Stimulated activated CD8-positive, alpha-beta memory T cell treated with anti-CD3 and anti-CD28 coated beads, Interleukin-12 subunit alpha, Interleukin-12 subunit beta, amount 100 ng/mL, for 4 hours (primary cell): Measurements from ENCODE around the gene DNMT3B.

Experiments used
- DNase-seq: peaks from one replicate; pipeline ENCODE4 v3.0.0-alpha.2; 2020; ENCODE audit warnings: low read depth

The DNMT3B gene

DNA sequence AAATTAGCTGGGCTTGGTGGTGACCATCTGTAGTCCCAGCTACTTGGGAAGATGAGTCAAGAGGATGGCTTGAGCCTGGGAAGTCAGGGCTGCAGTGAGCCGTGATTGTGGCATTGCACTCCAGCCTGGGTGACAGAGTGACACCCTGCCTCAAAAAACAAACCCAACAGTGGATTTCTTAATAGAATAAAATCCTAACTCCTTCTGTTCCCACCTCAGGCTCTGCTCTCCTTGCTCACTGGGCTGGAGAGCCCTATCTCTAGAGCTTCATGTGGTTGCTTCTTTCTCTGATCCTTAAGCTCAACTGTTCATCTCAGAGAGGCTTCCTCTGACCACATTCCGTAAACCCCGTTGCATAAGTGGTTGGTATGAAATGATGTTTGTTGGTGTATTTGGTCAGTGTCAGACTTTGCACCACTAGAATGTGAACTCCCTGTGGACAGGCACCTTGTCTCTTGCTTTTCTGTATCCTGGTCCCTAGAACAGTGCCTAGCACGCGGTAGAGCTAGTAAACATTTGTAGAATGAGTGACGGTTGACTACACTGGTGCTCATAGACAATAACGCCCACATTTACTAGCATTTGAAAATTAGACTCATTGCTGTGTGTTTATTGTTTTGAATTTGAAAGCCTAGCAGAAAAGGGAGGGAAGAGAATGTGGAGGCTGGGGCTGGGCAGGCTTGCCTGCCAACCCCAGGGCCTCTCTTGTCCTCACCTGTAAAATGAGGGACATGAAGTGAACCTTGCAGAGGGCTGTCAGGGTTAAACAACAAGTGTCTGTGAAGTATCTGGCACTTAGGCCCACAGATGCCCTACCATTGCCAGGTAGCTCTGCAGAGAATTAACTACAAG, 61.8 kb downstream of the DNMT3B start:
- DNase-seq, result no peak

DNA sequence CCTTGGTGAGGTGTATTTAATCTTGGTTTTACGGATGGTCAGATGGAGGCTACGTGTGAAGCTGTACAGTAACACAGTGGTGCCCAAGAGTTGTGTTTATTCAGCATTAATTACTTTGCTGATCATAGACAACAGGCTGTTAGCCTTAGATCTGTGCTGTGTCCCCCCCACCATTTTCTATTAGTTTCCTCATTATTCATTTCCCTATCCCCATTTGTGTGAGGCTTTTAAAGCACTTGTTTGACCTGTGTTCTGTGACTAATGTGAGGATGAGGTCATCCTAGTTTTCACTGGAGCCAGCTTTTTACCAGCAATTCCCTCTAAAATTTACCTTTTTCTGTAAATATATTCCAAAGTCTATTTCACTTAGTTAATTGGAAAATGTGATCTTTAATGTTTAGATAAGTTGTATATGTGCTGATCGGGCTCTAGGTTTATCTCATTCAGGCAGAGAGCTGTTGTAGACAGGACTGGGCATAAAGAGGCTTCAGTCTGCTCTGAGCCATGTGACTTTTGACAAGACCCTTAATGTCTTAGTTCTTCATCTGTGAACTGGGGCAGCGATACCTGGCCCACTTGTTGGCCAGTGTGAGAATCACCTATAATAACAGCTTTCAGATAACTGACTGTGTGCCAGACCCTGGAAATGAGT, 66.0 kb downstream of the DNMT3B start:
- DNase-seq, result no peak

GRCh38 chr20:32829311-32830005, 67.3 kb downstream of the DNMT3B start:
- no peak for DNase-seq

GRCh38 chr20:32830437-32830836, 68.3 kb downstream of the DNMT3B start:
- no peak for DNase-seq

GRCh38 chr20:32831982-32832381, 69.8 kb downstream of the DNMT3B start:
- no peak for DNase-seq

DNA sequence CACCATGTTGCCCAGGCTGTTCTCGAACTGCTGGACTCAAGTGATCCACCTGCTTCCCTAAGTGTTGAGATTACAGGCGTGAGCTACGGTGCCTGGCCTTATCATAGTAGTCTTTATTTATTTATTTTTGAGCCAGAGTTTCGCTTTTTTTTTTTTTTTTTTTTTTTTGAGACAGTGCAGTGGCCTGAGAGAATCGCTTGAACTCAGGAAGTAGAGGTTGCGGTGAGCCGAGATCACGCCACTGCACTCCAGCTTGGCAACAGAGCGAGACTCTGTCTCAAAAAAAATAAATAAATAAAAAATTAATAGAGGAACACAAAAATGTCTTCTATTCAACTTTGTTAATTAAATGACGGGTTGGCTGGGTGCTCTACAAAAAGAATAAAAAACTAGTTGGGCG, 70.5 kb downstream of the DNMT3B start:
- DNase-seq, result no peak

GRCh38 chr20:32834972-32835371, 72.8 kb downstream of the DNMT3B start:
- no peak for DNase-seq

- no peak for DNase-seq
Measured at GRCh38 chr20:32837157-32837556, 75.0 kb downstream of the DNMT3B start.

- DNase-seq, result no peak
Measured at GRCh38 chr20:32839227-32839981, 77.2 kb downstream of the DNMT3B start.

GRCh38 chr20:32839982-32840285, 77.7 kb downstream of the DNMT3B start:
- DNase-seq, result no peak

GRCh38 chr20:32841174-32841573, 79.0 kb downstream of the DNMT3B start:
- no peak for DNase-seq

- no peak for DNase-seq
Measured at GRCh38 chr20:32841632-32842031, 79.4 kb downstream of the DNMT3B start.

DNA sequence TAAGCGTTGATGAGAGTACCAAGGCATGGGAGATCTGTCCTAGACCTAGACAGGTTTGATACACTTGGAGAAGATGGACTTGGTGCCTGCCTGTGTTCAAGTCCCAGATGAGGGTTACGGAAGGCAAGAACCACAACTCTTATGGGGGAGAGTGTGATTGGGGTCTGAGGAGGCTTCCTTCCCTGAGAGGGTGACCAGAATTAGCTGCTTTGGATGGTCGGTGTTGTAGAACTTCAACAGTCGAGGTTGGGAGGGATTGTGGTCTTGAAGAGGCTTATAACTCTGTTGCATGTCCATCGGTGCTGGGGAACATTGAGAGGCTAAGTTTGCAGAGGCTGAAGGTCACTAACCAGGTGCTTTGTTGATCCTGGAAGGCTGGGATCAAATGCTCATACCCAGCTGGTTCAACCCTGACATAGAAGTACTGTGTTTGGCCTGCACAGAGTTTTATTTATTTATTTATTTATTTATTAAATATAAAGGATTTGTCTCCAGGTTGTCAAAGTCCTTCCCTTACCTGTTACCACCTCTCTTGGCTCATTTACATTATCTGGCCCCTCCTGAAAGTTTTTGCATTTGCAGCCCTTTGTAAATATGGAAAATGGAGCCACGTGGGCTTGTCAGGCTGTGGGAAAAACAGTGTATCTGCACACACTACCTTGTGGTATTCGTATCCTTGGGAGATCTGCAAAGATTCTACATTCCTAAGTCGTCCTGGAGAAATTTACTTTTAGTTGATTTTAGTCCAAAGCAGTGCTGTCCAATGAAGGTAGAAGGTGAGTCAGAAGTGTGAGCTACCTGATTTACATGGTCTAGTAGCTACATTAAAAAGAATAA, 80.7 kb downstream of the DNMT3B start:
- DNase-seq, result no peak

DNA sequence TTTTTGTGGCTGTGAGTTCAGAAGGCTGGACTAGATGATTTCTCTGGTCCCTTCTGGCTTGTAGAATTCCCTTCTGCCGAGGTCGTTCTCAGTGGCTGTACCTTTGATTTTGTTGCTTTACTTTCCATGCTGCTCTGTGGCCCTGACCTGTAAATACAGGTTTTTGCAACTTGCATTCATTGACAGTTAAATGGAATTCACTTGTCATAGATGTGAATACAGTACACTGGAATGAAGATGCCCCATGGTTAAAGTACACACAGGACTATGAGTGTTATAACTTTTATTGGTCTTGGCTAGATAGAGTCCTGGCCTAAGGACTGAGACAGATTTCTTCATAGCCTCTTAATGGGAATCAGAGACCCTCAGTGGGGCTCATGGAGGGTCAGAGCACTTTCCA, 83.6 kb downstream of the DNMT3B start:
- DNase-seq, result no peak

DNA sequence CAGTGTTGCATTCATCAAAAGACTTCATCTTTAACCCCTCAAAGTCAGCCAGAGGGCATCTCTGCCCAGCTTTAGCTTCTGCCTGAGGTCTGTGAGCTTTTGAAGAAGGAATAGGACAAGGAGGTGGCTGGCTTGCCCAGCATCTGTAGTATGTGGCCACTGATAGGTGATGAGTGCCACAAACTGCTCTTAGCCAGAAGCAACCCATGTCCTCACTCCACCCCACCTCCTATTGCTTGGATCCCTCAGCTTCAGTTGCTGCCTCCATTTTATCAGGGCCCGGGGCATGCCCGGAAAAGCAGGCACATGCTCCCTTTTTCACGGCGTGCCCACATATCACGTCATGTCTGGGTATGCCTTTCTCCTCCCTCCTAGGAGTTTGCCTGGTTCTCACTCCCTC, 84.7 kb downstream of the DNMT3B start:
- no peak for DNase-seq

- no peak for DNase-seq
Measured at GRCh38 chr20:32847964-32848363, 85.8 kb downstream of the DNMT3B start.

GRCh38 chr20:32848846-32849245, 86.7 kb downstream of the DNMT3B start:
- no peak for DNase-seq

DNA sequence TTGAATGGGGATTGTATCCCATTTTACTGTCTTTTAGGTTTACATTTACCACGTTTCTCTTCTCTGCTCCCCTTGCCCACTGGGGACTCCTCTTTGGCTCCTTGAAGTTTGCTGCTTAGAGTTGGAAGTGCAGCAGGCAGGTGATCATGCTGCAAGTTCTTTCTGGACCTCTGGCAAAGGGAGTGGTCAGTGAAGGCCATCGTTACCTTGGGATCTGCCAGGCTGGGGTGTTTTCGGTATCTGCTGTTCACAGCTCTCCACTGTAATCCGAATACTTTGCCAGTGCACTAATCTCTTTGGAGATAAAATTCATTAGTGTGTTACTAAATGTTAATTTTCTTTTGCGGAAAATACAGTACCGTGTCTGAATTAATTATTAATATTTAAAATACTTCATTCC, 87.4 kb downstream of the DNMT3B start:
- DNase-seq, result no peak

DNA sequence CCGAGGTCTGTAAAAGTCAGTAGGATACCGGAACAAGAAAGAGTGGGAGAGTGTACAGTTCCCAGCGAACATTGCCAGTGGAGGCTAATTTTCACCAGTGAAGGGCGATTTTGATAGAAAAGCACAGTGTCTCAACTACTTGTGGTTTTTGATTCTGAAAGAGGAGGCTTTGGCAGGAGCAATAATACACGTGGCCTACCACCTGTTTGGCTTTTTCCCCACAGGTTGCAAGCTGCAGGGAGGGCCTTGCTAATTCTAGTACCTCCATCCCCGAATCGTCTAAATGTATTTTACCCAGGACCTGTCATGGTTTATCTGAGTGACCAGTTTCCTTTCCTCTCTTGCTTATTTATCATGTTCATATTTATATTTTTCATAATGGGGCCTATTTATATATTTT, 93.2 kb downstream of the DNMT3B start:
- DNase-seq, result no peak

DNA sequence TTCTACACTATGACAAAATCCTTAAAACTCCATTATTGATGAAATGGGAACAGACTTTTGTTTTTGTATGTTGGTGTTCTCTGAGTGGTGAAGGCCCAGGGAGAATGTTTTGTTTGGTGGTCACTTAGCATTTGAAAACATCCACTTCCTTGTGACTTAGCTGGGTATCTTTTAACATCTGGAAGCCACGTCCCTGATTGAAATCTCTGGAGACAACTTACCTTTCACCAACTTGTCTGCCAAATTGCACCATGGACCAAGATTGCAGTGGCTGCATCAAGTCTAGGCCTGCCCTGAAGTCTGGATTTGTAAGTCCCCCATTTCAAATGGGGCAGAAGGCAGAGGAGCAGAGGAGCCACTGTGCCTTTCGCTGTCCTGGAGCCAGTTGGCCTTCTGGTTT, 96.0 kb downstream of the DNMT3B start:
- DNase-seq, result no peak
